Activated CD4-positive, alpha-beta T cell treated with anti-CD3 and anti-CD28 coated beads for 4 hours (primary cell): ENCODE measurements around the gene PHF10.
"Not testable (repeated sequence)": the region's sequence is repeated elsewhere in the genome, so short reads cannot be mapped to it uniquely, and the experiment has no call there.

ENCODE experiments used
- DNase-seq, 2 donors: peaks; one replicate each; pipeline ENCODE4 v3.0.0-alpha.2; 2020

Gene PHF10

DNA sequence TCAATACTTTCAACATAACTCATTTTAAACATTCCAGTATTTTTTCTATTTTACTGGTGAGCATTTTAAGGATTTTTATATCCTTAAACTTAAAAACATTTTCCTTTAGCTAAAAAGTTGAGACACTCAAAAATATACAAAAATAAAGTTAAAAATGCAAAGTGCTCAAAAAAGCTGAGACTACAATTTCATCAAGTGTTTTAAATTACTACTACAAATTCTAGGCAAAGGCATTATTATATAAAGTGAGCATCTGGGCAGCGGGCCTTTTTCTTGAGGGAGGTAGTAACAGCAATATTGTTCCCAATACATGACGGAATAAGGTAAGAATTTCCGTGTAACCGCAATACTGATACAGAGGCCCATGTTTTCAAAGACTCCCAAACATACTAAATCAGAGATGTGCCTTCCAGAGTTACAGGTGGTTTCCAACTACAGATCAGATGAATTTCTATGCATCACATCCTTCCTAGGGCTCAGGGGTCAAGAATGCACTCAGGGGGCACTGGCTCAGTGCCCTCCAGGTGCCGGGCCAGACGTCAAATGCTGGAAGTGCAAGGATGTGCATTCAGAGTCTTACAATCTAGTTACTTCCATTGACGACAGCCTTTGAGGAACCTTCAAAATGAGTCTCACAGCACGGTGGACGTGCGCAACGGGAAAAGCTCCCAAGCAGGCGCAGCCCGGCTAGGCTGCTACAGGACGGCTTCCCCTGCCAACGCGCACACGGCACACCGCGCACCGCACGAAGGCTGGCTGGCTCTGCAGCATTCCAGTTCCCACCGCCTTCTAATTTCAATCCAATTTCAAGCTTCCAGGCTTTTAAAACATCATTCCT, 1.7 kb downstream of the PHF10 start:
- DNase-seq, result peak; percentile 15 to 23

- DNase-seq, result no peak
These were observed 4.0 kb downstream of the PHF10 start for GRCh38 chr6:169720207-169720855.

- no peak for DNase-seq
These were observed 5.2 kb downstream of the PHF10 start for GRCh38 chr6:169719117-169719516.

DNA sequence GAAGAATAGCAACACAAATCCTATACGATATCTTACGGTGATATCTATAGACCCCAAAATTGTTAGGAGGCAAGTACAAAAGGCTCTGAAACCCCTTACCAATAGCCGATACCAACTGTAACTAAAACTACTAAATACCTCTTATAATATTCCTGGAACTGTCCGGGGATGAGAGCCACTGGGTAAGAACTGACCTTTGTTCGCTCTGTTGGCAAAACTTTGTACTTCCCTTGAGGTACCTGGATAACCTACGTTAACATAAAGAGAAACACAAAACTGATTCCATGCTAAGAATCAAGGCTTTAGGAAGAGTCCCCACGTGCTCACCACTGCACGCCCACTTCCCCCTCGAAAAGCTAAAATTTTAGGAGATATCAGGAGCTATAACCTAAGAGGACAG, 9.7 kb downstream of the PHF10 start:
- DNase-seq, result no peak

- no peak for DNase-seq
These were observed 10.1 kb downstream of the PHF10 start for GRCh38 chr6:169714178-169714577.

DNA sequence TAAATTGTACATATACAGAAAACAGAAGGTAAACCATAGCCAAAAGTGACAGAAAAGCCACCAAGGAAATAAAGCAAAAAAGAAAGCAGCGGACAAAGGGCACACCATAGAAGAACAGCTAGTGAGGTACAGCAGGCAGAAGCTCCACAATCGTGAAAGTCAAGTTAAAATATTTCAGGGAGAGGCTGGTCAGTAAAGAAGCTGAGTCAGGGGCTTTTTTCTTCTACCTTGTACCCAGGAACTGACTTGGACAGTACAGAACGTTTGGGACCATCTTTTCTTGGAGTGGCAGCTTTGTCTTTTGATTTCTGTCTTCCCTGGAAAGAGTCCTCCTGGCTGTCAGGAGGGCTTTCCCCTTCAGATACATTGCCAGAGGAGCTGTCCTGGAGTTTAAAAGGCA, 14.3 kb downstream of the PHF10 start:
- no peak for DNase-seq

DNA sequence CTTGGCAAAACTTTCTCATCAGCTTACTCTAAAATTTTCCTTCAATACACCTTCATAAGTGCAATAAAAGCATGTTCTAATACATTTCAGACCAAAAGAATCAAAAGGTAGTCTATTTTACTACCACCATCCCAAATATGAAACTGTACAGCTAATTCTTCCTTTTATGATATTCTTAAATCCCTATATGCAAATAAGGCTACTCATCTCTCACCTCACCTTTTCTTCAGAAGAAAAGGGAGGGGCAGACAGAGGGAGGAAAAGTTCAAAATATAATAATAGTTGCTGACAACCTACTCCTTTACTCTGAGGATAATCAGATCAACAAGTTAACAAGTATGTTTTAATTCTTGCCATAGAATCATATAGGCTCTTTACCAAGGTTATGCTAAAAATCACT, 15.0 kb downstream of the PHF10 start:
- DNase-seq, result no peak

GRCh38 chr6:169707772-169708171, 16.5 kb downstream of the PHF10 start:
- DNase-seq, result no peak

- no peak for DNase-seq
These were observed 21.5 kb downstream of the PHF10 start for GRCh38 chr6:169702840-169703246.

DNA sequence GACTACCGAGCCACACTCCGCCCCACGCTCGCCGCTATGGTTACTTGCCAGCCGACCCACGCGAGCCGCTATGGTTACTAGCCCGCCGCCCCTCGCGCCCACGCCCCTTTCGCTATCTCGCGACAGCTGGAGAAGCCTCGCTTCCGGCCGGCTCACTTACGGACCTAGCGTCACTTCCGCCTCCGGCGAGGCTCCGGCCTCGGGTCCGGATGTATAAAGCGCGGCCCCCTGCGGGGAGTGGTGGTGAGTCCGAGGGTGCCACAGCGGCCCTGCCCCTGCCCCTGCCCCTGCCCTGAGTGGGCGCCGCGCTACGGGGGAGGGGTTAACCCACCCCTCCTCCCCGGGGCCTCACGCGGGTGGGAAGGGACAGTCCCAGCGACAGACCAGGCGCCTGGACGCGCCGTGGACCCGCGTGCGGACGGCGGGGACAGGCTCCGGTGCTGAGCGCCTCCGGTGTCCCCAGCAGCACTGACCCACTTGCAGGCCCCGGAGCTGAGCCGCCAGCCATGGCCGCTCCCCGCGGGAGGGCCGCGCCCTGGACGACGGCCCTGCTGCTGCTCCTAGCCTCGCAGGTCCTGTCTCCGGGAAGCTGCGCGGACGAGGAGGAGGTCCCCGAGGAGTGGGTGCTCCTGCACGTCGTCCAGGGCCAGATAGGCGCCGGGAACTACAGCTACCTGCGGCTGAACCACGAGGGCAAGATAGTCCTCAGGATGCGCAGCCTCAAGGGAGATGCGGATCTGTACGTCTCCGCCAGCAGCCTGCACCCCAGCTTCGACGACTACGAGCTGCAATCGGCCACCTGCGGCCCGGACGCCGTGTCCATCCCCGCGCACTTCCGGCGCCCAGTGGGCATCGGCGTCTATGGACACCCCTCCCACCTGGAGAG, 22.1 kb downstream of the PHF10 start, which contains the start of the genes C6orf120 and WDR27:
Gene C6orf120 (plus strand): TSS at position 173 of the 886 bp plus-strand sequence. CDS start 334 bp downstream, at position 507.
Gene WDR27 (minus strand): TSS at position 76 of the 886 bp plus-strand sequence. CDS start 13,024 bp downstream, outside the sequence.
- peak; percentile 98 to 99 for DNase-seq

DNA sequence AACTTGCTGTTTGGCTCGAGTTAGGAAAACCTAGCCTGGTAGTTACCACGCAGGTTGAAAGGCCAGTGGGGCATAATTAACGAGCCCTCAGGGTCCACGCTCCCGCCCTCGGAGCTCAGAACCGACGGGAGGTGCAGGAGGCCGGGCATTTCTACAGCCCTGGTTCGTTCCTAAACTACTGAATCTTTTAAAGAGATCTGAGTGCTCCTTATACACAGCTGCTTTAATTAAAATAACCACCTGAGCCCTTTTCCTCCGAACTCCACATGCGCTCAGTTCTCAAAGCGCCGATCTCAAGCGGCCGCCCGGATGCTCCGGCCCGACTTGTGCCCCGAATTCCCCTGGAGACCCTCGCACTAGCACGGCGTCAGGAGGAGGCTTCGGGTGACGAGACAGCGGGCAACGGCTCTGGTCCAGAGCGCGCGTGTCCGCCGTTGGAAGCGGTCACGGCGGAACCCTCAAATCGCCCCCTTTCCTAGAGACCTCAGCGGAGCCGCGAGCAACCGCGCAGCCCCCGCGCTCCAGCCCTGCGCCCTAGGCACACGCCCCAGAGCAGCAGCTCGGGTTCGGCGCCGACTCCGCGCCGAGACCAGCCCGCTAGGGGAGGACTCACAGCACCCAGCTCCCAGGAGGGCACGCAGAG, 22.9 kb downstream of the PHF10 start:
- DNase-seq, result no peak

GRCh38 chr6:169700296-169700695, 24.0 kb downstream of the PHF10 start:
- no peak for DNase-seq

- not testable (repeated sequence) for DNase-seq
These were observed 27.2 kb downstream of the PHF10 start for GRCh38 chr6:169697115-169697514.

GRCh38 chr6:169695131-169695530, 29.2 kb downstream of the PHF10 start:
- no peak for DNase-seq

- DNase-seq, result no peak
These were observed 31.8 kb downstream of the PHF10 start for GRCh38 chr6:169692516-169692915.

DNA sequence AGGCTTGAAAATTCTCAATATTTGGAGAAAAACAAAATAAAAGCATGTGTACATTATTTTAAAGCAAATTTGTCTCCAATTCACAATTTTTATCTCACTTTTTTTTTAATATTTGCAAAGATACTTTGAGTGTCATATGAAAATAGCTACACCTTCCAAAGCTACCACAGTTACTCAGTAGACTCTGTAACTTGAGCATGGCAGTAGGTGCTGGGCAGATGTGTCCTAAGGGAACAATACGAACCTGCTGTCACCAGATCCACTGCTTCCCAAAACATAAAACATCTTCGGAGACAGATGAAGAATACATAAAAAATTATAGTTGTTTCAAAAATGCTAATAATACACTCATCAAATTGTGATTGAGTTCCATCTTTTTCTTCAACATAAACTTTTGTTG, 33.0 kb downstream of the PHF10 start:
- DNase-seq, result no peak

DNA sequence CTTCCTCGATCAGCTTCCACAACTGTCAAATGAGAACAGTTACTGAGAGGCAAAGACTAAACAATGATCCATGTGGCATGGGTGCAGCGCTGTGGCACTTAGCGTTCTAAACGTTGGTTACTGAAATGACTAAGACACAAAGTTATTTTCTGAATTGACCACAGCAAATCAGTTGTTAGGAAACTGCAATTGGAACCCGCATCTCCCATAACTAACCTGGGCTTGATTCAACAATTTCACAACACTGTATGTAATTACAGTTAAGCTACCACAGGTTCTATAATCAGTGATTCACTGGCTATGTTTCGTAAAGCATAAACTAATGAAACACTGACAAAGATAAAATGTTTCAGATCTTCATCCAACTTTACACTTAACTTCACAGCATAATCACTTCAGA, 35.0 kb downstream of the PHF10 start:
- DNase-seq, result no peak

GRCh38 chr6:169685860-169686259, 38.4 kb downstream of the PHF10 start:
- DNase-seq, result no peak

GRCh38 chr6:169684056-169684455, 40.2 kb downstream of the PHF10 start:
- no peak for DNase-seq

DNA sequence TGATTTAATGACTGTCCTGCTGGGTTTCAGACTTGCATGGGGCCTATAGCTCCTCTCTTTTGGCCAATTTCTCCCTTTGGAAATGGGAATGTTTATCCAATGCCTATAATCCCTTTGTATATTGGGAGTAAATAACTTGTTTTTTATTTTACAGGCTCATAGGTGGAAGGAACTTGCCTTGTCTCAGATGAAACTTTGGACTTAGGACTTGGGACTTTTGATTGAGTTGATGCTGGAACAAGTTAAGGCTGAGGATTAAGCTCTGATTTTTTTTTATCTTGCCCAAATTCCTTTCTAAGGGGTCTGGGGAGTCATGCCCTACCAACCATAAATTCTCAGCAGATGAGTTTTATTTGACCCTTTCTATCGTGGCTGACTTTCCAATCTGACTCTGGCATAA, 46.0 kb downstream of the PHF10 start:
- DNase-seq, result no peak

GRCh38 chr6:169677096-169677495, 47.2 kb downstream of the PHF10 start:
- DNase-seq, result no peak

DNA sequence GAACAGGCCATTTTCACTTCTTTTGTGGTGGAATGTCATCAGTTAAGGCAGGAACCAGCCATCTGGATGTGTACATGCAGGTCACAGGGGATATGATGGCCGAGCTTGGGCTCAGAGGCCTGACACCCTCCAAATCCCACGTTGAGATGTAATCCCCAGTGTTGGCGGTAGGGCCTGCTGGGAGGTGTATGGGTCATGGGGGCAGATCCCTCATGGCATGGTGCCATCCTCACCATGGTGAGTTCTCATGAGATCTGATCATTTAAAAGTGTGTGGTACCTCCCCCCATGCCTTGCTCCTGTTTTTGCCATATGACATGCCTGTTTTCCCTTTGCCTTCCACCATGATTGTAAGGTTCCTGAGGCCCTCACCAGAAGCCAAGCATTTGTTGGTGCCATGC, 49.3 kb downstream of the PHF10 start:
- no peak for DNase-seq

DNA sequence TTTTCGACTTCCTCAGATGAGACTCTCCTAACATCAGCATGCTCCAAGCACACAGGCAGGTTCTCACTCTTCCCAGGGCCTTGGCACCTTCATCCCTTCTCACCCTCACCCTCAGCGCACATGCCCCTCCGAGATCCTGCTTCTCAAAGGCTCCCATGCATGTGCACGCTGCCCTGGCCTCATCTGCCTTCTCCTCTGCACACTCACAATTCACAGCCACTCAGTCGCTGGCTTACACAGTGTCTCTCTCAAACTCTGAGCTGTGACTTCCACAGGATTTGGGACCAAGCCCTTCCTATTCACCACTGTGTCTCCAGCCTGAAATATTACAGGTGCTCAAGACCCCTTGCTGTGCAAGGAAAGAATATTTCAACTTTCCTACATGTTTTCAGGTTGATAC, 52.7 kb downstream of the PHF10 start:
- DNase-seq, result no peak
